Smooth muscle cell (in vitro differentiated cells): Measurements from ENCODE around the gene RSPH6A. TPM values are rescaled to one million over a fixed set of nuclear protein-coding genes. Genes with fewer than 3 reads are reported as not detected.

Experiments
- DNase-seq: peaks from one replicate; lab custom pipeline; 2025; ENCODE audit not compliant: unreplicated experiment; lab: John Stamatoyannopoulos, UW
- H2AFZ ChIP-seq: fragments of 200-600 bp; sonication (generic); 2 replicates; pipeline ENCODE4 v1.6.0; 2016; ENCODE audit warnings: antibody characterized with exemption, low read depth, mild to moderate bottlenecking
- H3F3A ChIP-seq: fragments of 200-600 bp; sonication (generic); 2 replicates; pipeline ENCODE4 v1.6.0; 2017; ENCODE audit warnings: antibody characterized with exemption, low read depth
- H3K27ac ChIP-seq: fragments of 200-600 bp; sonication (generic); 2 replicates; pipeline ENCODE4 v1.5.1; 2016; ENCODE audit warnings: low read depth, mild to moderate bottlenecking
- H3K27me3 ChIP-seq: fragments of 200-600 bp; sonication (generic); 2 replicates; pipeline ENCODE4 v1.6.1; 2016; ENCODE audit warnings: low read depth, mild to moderate bottlenecking
- H3K36me3 ChIP-seq: fragments of 200-600 bp; sonication (generic); 2 replicates; pipeline ENCODE4 v1.5.1; 2016; ENCODE audit warnings: low read depth
- H3K4me1 ChIP-seq: fragments of 200-600 bp; sonication (generic); 2 replicates; pipeline ENCODE4 v1.5.1; 2016; ENCODE audit warnings: low read depth
- H3K4me2 ChIP-seq: fragments of 200-600 bp; sonication (generic); 2 replicates; pipeline ENCODE4 v1.6.0; 2016; ENCODE audit warnings: mild to moderate bottlenecking
- H3K4me3 ChIP-seq: fragments of 200-600 bp; sonication (generic); 2 replicates; pipeline ENCODE4 v1.5.1; 2016; ENCODE audit warnings: mild to moderate bottlenecking
- H3K79me2 ChIP-seq: fragments of 200-600 bp; sonication (generic); 2 replicates; pipeline ENCODE4 v1.6.0; 2016; ENCODE audit warnings: low read depth, mild to moderate bottlenecking
- H3K9ac ChIP-seq: fragments of 200-600 bp; sonication (generic); 2 replicates; pipeline ENCODE4 v1.6.0; 2016; ENCODE audit warnings: low read depth
- H3K9me3 ChIP-seq: fragments of 200-600 bp; sonication (generic); replicated peaks from 2 replicates; pipeline ENCODE4 v1.5.1; 2016; ENCODE audit warnings: low read depth
- H4K20me1 ChIP-seq: fragments of 200-600 bp; sonication (generic); 2 replicates; pipeline ENCODE4 v1.6.0; 2016; ENCODE audit warnings: low read depth
- CTCF ChIP-seq: fragments of 200-600 bp; sonication (generic); IDR thresholded peaks from 2 replicates; pipeline ENCODE4 v1.5.1; 2017; ENCODE audit warnings: borderline replicate concordance, mild to moderate bottlenecking, antibody characterized with exemption; ENCODE audit not compliant: insufficient read depth, poor library complexity, severe bottlenecking
- WGBS: methylation state at CpG from one replicate; pipeline ENCODE4 v1.1.7; 2016; ENCODE audit warnings: low lambda C conversion rate; 5-methylcytosine and 5-hydroxymethylcytosine counted together
- polyA plus RNA-seq: library from polyadenylated mRNA; unstranded; fragments of >200 nt; fragmentation: Nextera tagmentation; extraction: Ambion mirVana; gene quantifications from 2 replicates; pipeline ENCODE4 v1.2.1, GENCODE V29; 2016
- total RNA-seq: library from RNA; depleted of rRNA; stranded (reverse); fragments of >200 nt; gene quantifications from 2 replicates; pipeline ENCODE4 v1.2.3, GENCODE V29; 2014

Gene RSPH6A
- total and polyA plus RNA-seq, 2 experiments from 2014 or later = 0.15 TPM; not detected in 1

GRCh38 chr19:45815481-45816216, 541 bp upstream of the RSPH6A start:
- H4K20me1 ChIP-seq = no peaks in the 10 kb centered on the region
- no peak for TF ChIP-seq CTCF
- H3K36me3 ChIP-seq = no peaks in the 10 kb centered on the region
- peak overlapping the region; percentile 22 for H3K9ac ChIP-seq
- H2AFZ ChIP-seq = no peak overlapping the region
- peak overlapping the region; percentile 93 for H3K4me2 ChIP-seq
- WGBS = 0% methylated on average over 17 of the region's 44 CpGs
- H3K9me3 ChIP-seq = no peaks in the 10 kb centered on the region
- peaks cover 13% of the 10 kb centered on the region for H3K4me1 ChIP-seq
- H3K27ac ChIP-seq = peak overlapping the region; percentile 4
- no peaks in the 10 kb centered on the region for H3K27me3 ChIP-seq
- no peak for DNase-seq
- no peaks in the 10 kb centered on the region for H3F3A ChIP-seq
- no peaks in the 10 kb centered on the region for H3K79me2 ChIP-seq
- peak overlapping the region; percentile 69 for H3K4me3 ChIP-seq

GRCh38 chr19:45814166-45814780, 835 bp downstream of the RSPH6A start:
- Histone ChIP-seq H3K27ac (no peak overlapping the region), H3K4me1 (peaks cover 13% of the 10 kb centered on the region), H3K4me2 (peak overlapping the region; percentile 93), H3K27me3 (no peaks in the 10 kb centered on the region), H2AFZ (no peak overlapping the region), H3K9me3 (no peaks in the 10 kb centered on the region), H3K36me3 (no peaks in the 10 kb centered on the region), H4K20me1 (no peaks in the 10 kb centered on the region), H3K9ac (no peak overlapping the region), H3K79me2 (no peaks in the 10 kb centered on the region), H3F3A (peaks cover 3% of the 10 kb centered on the region), H3K4me3 (no peak overlapping the region)
- DNase-seq = no peak
- 95% methylated on average over 12 of the region's 12 CpGs for WGBS
- no peak for TF ChIP-seq CTCF

GRCh38 chr19:45812297-45812696, 2.8 kb downstream of the RSPH6A start:
- Histone ChIP-seq H3K27me3 (no peaks in the 10 kb centered on the region), H2AFZ (no peak overlapping the region), H3K9ac (no peak overlapping the region), H3K4me1 (peaks cover 13% of the 10 kb centered on the region), H3K27ac (no peak overlapping the region), H4K20me1 (no peaks in the 10 kb centered on the region), H3F3A (peaks cover 3% of the 10 kb centered on the region), H3K79me2 (no peaks in the 10 kb centered on the region), H3K4me2 (no peak overlapping the region), H3K36me3 (no peaks in the 10 kb centered on the region), H3K9me3 (no peaks in the 10 kb centered on the region), H3K4me3 (no peak overlapping the region)
- no peak for TF ChIP-seq CTCF
- no peak for DNase-seq
- WGBS = 95% methylated on average over 6 of the region's 6 CpGs

GRCh38 chr19:45809643-45810159, 5.4 kb downstream of the RSPH6A start:
- H3K79me2 ChIP-seq = no peaks in the 10 kb centered on the region
- DNase-seq = no peak
- no peaks in the 10 kb centered on the region for H3K9me3 ChIP-seq
- peak overlapping the region; percentile 66 for H3K27ac ChIP-seq
- H3K4me2 ChIP-seq = peak overlapping the region; percentile 76
- no peak overlapping the region for H3K9ac ChIP-seq
- no peaks in the 10 kb centered on the region for H4K20me1 ChIP-seq
- TF ChIP-seq CTCF = no peak
- no peak overlapping the region for H3K4me3 ChIP-seq
- H3K4me1 ChIP-seq = no peaks in the 10 kb centered on the region
- 38% methylated on average over 7 of the region's 7 CpGs for WGBS
- no peak overlapping the region for H2AFZ ChIP-seq
- no peaks in the 10 kb centered on the region for H3K36me3 ChIP-seq
- H3K27me3 ChIP-seq = no peaks in the 10 kb centered on the region
- peaks cover 3% of the 10 kb centered on the region for H3F3A ChIP-seq
